ENCODE data around the gene LMTK2.

Gene LMTK2

GRCh38 chr7:98102170-98102569 is 4.5 kb upstream of the LMTK2 start:
- no peaks in the 10 kb centered on the region for H3K4me1 ChIP-seq (ENCODE audit: insufficient read depth, low read length, poor library complexity, severe bottlenecking)
- H3F3A ChIP-seq (ENCODE audit: low read depth), result no peaks in the 10 kb centered on the region
- no peak overlapping the region for H2AFZ ChIP-seq (ENCODE audit: low read length)
- H3K79me2 ChIP-seq (ENCODE audit: insufficient read depth, low read length), result peaks cover 4% of the 10 kb centered on the region; the same call in 1 of the 2 replicates
- H3K9me2 ChIP-seq (replicated peaks; ENCODE audit: low read depth, low read length), result no peaks in the 10 kb centered on the region
- H3K4me3 ChIP-seq (ENCODE audit: low read length, poor library complexity, severe bottlenecking), result no peak overlapping the region
- H3K9me3 ChIP-seq (ENCODE audit: insufficient read depth, low read depth, low read length), result peaks cover 11% of the 10 kb centered on the region; the same call in 1 of the 2 replicates
- H3K9ac ChIP-seq (ENCODE audit: low read depth, low read length, poor library complexity, severe bottlenecking), result no peak overlapping the region
- H3K27me3 ChIP-seq (ENCODE audit: insufficient read depth, low read length, poor library complexity, severe bottlenecking), result no peaks in the 10 kb centered on the region
- no peak overlapping the region for H3K4me2 ChIP-seq (ENCODE audit: low read depth, low read length, poor library complexity, severe bottlenecking)
- peaks cover under 1% of the 10 kb centered on the region for H4K20me1 ChIP-seq (ENCODE audit: insufficient read depth, low read length, poor library complexity, severe bottlenecking)
- TF ChIP-seq EZH2phosphoT487 (IDR thresholded peaks at IDR 0.05; ENCODE audit: borderline replicate concordance) (no peak), CTCF (conservative IDR thresholded peaks at IDR 0.05; ENCODE audit: low read length) (no peak)
- H3K36me3 ChIP-seq (ENCODE audit: insufficient read depth, low read length), result no peaks in the 10 kb centered on the region

- no peak overlapping the region for H3K9ac ChIP-seq (ENCODE audit: low read depth, low read length, poor library complexity, severe bottlenecking)
- peaks cover 29% of the 10 kb centered on the region for H3K4me1 ChIP-seq (ENCODE audit: insufficient read depth, low read length, poor library complexity, severe bottlenecking)
- peak overlapping the region; percentile 30; the same call in 1 of the 2 replicates for H2AFZ ChIP-seq (ENCODE audit: low read length)
- no peaks in the 10 kb centered on the region for H3K36me3 ChIP-seq (ENCODE audit: insufficient read depth, low read length)
- TF ChIP-seq CTCF (conservative IDR thresholded peaks at IDR 0.05; ENCODE audit: low read length), result no peak
- no peak for TF ChIP-seq EZH2phosphoT487 (IDR thresholded peaks at IDR 0.05; ENCODE audit: borderline replicate concordance)
- no peak overlapping the region for H3K4me2 ChIP-seq (ENCODE audit: low read depth, low read length, poor library complexity, severe bottlenecking)
- H3K27me3 ChIP-seq (ENCODE audit: insufficient read depth, low read length, poor library complexity, severe bottlenecking), result no peaks in the 10 kb centered on the region
- H4K20me1 ChIP-seq (ENCODE audit: insufficient read depth, low read length, poor library complexity, severe bottlenecking), result peaks cover 39% of the 10 kb centered on the region
- peaks cover 2% of the 10 kb centered on the region; the same call in 1 of the 2 replicates for H3K9me3 ChIP-seq (ENCODE audit: insufficient read depth, low read depth, low read length)
- H3K4me3 ChIP-seq (ENCODE audit: low read length, poor library complexity, severe bottlenecking), result no peak overlapping the region
- no peaks in the 10 kb centered on the region for H3F3A ChIP-seq (ENCODE audit: low read depth)
- no peaks in the 10 kb centered on the region for H3K9me2 ChIP-seq (replicated peaks; ENCODE audit: low read depth, low read length)
- peaks cover 38% of the 10 kb centered on the region for H3K79me2 ChIP-seq (ENCODE audit: insufficient read depth, low read length)
Observed at GRCh38 chr7:98105942-98106544, 619 bp upstream of the LMTK2 start.

- no peak for TF ChIP-seq CTCF (conservative IDR thresholded peaks at IDR 0.05; ENCODE audit: low read length)
- TF ChIP-seq EZH2phosphoT487 (IDR thresholded peaks at IDR 0.05; ENCODE audit: borderline replicate concordance), result no peak
- Histone ChIP-seq H3K9me3 (ENCODE audit: insufficient read depth, low read depth, low read length) (no peaks in the 10 kb centered on the region; the same call in 1 of the 2 replicates), H3K79me2 (ENCODE audit: insufficient read depth, low read length) (peaks cover 51% of the 10 kb centered on the region), H2AFZ (ENCODE audit: low read length) (peak overlapping the region; percentile 98), H4K20me1 (ENCODE audit: insufficient read depth, low read length, poor library complexity, severe bottlenecking) (peaks cover 46% of the 10 kb centered on the region), H3K4me1 (ENCODE audit: insufficient read depth, low read length, poor library complexity, severe bottlenecking) (peaks cover 29% of the 10 kb centered on the region), H3K4me3 (ENCODE audit: low read length, poor library complexity, severe bottlenecking) (peak overlapping the region; percentile 94), H3K9me2 (replicated peaks; ENCODE audit: low read depth, low read length) (no peaks in the 10 kb centered on the region), H3K36me3 (ENCODE audit: insufficient read depth, low read length) (no peaks in the 10 kb centered on the region), H3K9ac (ENCODE audit: low read depth, low read length, poor library complexity, severe bottlenecking) (peak overlapping the region; percentile 75), H3F3A (ENCODE audit: low read depth) (no peaks in the 10 kb centered on the region), H3K27me3 (ENCODE audit: insufficient read depth, low read length, poor library complexity, severe bottlenecking) (no peaks in the 10 kb centered on the region), H3K4me2 (ENCODE audit: low read depth, low read length, poor library complexity, severe bottlenecking) (peak overlapping the region; percentile 81)
Observed at GRCh38 chr7:98107313-98107721, 655 bp downstream of the LMTK2 start.

All from Loucy (cell line).